NCI-H345 treated with DMSO at 0.1 percent for 48 hours (cell line): ENCODE data around the gene CTF1.

Experiments used
- DNase-seq: peaks from one replicate; lab custom pipeline; 2025; ENCODE audit not compliant: unreplicated experiment; lab: John Stamatoyannopoulos, UW

Gene CTF1

DNA sequence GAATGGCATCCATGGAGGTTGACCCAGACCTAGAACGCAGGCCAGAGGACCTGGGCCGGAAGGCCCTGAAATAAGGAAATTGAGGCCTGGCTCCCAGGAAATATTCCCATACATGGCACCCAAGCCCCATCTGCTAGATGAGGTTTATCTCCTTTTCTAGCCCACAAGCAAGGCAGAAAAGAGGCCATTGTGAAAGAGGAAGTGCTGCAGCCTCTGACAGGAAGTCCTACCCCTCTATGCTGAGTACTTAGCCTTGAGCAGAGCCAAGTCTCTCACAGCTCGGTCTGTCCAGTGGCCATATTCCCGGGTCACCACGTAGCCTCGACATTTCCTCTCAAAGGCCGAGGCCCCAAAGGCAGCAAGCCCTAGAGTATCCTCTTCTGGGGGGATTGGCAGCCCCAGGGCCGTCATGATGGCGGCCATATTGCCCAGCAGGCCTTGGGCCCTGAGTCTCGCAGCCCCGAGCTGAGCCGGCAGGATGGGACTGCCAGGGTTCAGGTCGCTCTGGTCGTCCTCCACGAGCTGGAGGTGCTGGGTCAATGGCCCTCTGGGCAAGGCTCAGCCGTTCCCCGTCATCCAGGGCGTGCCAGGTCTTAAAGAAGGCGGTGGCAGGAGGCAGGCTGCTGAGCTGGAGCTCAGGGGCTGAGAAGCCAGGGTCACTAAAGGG is 7.8 kb downstream of the CTF1 start:
- DNase-seq = no peak

DNA sequence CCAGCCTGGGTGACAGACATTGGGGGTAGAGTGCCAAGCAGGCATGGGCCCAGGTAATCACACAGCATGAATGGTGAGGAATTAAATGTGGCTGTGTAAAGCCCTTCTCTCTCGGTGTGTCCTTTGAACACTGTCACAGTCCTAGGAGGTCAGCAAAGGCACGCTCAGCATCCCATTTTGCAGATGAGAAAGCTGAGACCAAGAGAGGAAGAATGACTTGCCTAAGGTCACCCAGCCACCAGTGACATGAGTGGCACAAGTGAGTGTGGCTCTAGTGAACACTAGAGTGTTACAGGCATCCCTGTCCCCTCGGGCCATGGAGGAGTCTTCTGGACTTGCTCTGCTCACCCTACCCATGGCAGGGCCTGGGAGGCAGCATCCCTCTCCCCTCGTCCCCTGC is 10.7 kb downstream of the CTF1 start:
- DNase-seq = no peak

DNA sequence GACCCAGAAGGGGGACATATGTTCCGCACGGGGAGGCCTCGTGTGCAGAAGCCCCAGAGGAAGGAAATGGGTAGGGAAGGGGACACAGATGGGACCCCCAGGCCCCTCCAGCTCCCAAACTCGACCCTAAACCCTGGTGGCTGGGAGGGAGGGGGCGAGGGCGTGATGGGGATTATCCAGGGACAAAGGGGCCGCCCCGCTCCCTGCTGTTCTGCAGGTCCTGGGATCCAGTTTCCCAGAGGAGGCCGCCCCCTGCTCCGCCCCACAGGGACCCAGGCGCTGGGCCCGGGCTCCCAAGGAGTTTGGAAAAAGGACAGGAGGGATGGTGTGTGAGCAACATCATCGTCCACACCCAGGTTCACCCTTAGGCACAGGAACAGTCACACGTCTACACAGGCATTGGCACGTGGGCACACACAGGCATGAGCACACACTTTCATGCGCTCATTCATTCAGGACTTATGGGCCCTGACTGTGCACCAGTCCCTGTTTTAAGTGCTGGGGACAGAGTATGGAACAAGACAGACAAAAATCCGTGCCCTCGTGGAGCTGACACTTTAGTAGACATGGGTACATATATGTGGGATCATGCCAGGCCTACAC is 14.1 kb downstream of the CTF1 start:
- DNase-seq = no peak

DNA sequence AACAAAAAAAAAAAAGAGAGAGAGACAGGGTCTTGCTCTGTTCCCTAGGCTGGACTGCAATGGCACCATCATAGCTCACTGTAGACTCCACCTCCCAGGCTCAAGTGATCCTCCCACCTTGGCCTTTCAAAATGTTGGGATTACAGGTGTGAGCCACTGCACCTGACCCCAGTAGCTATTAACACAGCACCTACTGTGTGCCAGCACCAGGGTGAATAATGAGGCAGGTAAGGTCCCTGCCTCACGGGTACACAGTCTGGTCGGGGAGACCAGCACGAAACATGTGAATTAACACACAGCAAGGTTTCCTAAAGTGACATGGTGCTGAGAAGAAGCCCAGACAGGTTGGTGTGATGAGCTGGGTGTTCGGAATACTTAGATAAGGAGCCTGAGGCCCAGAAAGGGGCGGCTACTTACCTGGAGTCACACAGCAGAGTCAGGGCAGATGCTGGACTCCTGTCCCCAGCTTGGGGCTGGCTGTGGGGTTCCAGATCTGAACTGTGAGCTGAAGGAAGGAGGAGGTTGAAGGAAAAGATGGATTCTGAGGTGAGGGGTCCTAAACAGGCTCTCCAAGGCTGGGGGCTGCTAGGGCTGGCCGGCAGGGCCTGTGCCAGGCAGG is 16.5 kb downstream of the CTF1 start:
- DNase-seq = no peak

DNA sequence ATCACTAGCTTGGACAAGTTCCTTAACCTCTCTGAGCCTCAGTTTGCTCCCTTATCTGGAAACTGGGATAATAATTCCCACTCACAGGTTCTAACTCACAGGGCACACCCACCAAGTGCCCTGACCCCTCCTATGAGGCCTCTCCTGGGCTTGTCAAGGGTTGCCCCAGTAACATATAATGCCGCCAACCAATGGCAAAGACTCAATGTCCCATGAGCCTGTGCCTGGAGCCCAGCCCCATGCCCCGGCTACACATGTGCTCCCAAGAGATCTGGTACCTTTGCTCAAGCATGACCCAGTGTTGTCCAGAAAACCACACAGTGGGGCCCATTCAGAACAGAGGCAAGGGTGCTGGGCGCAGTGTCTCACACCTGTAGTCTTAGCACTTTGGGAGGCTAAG is 18.4 kb downstream of the CTF1 start:
- DNase-seq = no peak

DNA sequence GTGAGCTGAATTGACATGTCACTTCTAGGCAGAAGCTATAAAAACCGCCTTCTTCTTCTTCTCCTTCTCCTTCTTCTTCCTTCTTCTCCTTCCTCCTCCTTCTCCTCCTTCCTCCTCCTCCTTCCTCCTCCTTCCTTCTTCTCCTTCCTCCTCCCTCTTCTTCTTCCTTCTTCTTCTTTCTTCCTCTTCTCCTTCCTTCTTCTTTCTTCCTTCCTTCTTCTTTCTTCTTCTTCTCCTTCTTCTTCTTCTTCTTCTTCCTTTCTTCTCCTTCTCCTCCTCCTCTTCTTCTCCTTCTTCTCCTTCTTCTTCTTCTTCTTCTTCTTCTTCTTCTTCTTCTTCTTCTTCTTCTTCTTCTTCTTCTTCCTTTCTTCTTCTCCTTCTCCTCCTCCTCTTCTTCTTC is 22.2 kb downstream of the CTF1 start:
- DNase-seq = no peak

DNA sequence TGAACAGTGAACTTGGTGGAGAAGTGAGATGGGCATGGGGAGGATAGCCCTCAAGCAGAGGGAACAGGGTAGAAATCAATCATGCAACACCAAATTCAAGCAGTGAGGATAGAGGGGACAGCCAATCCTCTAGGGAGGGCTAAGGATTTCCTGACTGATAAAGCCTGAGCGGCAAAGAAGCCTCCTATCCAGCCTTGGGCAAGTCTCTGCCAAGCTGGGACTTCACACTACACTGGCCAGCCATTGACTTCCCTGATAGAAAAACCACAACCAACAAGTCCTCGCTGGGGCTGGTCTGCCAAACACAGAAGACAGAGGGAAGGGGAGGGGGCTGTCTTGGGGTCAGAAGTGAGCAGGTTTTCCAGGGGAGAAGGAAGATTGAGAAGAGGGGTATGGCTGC is 24.5 kb downstream of the CTF1 start:
- DNase-seq = no peak

DNA sequence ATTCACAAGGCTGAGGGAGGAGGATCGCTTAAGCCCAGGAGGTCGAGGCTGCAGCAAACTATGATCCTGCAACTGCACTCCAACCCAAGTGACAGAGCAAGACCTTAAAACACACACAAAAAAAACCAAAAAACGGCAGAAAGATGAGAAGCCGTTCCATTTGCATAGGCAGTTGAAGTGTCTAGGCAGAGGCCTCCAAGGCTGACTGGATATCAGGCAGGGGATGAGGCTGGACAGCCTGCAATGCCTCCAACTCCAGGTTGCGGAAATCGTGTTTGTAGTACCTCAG is 25.0 kb downstream of the CTF1 start:
- DNase-seq = no peak

DNA sequence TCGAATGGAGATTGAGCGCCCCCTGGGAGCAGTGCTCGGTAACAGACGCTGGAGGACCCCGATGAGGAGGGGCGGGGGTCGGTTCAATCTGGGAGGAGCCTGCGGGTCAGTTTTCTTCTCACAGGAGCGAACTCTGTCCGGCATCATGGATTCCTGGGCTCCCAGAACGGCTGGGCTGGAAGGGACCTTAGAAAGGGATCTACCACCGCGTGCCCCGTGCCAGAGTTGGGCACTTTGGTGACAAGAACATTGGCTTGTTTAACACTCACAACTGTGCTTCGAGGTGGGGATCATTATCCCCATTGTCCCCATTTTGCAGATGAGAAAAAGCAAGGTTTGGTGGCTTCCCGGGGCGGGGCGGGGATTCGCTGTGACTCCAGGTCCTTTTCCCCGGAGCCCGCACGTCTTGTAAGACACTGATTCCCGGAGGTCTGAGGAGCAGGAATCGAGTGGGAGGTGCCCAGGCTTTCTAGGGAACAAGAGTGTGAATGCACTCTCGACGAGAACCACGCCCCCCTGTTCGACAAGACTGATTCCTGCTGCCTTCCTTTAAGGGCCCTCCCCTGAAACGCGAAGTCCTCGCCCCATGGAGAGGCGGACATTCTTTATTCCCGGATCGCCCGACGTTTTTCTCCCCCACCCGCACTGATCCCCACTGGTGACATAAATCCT is 25.5 kb downstream of the CTF1 start:
- DNase-seq = peak; percentile 94

DNA sequence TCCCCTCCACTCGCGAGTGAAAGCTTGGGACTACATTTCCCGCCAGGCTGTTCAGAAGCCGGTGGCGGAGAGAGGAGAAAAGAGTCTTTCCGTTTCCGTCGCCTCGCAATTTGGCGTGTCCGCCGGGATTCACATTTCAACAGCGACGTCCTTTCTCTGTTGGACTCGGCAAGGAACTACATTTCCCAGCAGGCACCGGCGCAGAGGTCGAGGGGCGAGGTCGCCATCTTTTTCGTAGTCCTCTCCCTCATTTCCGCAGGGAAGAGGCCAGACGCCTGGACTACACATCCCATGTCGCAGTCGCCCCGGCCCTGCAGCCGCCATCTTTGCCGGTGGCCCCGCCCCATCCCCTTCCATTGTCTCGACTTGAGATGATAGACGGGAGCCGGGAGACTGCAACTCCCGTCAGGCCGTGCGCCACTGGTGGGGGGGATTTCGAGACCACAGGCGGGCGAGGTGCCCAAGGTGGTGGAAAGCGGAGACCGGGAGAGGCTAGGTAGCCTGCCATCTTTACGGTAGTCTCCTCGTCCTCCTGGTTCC is 26.1 kb downstream of the CTF1 start:
- DNase-seq = peak; percentile 99

DNA sequence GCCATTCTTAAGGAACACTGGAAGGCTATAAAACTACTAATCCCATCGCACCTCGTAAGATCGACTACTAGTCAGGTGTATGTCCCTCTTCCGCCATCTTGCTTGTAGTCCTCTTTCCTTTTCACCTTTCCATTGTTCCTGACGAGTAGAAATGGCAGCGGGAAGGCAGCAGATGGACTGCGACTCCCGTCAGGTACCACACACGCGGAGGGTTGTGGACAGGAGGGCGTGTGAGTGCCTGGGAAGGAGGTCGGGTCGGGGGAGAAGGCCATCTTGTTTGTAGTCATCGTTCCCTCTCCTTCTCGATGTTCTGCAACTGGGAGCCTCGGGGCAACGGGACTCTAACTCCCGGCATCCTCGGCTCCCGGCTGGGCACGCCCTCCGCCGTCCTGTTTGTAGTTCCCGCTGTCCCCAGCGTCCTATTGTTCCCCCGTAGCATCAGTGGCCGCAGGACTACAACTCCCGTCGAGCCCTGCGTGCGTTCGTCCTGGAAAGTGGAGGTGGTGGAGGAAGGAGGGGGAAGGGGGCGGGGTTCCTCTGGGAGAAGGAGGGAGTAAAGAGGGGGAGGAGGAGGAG is 26.6 kb downstream of the CTF1 start:
- DNase-seq = peak; percentile 99

DNA sequence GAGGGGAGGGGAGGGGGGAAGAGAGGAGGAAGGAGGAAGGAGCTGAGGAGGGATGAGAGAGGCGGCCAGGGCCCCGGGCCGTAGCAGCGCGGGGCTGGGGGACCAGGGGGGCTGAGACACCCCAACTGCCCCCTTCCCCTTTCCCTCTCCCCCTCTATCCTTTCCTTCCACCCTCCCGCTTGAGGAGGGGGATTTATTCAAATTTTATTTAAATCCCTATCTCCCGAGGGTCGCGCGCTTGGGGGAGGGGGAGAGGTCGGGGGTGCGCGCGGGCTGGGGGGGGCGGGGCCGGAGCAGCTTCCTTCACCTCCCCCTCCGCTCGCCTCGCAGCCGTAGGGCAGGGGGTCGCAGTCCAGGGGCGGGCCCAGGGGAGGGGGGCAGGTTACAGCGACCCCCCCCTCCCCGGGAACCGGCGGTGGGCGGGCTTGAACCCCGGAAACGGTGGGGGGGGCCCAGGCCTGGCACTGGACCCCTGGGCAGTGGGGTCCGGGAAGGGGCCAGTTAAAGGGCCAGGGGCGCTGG is 27.2 kb downstream of the CTF1 start, which contains the start of gene FBXL19:
FBXL19 (plus strand) TSS at position 19 of the 522 bp plus-strand sequence. CDS start 2,183 bp downstream, outside the sequence.
- no peak for DNase-seq

DNA sequence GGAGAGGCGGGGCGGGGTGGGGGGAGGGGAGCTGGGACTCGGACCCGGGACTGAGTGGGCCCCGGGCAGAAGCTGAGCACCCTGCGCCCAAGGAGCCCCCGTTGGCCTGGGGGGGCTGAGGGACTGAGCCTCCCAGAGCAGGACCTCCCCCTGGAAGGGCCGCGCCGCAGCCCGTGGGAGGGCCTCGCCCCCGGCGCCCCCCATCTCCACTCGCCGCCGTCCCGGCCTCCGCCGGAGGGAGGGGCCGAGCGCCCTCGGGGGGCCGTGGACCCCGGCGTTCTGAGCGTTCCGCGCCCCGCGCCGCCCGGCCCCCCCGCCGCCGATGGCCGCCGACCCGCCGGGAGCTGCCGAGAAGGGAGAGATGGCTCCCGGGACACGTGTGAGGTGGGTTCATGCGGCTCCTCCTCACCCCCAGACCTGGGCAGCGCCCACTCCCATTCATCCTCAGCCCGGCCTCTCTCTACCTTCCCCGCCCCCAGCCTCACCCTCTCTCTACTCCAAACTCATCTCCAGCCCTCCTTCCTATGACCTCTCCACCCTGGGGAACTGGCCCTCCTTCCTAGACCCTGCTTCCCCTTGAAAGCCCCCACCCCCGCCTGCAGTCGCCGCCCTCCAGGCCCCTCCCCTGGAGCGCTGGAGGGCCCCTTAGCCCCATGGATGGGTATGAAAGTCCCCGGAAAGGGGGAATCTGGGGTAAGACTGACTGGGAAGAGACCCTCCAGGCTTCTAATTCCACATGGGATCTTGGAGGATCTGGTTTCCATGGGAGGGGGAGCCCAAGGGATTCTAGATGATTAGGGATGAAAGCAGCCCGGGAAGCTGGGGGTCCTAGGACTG is 27.9 kb downstream of the CTF1 start:
- no peak for DNase-seq

DNA sequence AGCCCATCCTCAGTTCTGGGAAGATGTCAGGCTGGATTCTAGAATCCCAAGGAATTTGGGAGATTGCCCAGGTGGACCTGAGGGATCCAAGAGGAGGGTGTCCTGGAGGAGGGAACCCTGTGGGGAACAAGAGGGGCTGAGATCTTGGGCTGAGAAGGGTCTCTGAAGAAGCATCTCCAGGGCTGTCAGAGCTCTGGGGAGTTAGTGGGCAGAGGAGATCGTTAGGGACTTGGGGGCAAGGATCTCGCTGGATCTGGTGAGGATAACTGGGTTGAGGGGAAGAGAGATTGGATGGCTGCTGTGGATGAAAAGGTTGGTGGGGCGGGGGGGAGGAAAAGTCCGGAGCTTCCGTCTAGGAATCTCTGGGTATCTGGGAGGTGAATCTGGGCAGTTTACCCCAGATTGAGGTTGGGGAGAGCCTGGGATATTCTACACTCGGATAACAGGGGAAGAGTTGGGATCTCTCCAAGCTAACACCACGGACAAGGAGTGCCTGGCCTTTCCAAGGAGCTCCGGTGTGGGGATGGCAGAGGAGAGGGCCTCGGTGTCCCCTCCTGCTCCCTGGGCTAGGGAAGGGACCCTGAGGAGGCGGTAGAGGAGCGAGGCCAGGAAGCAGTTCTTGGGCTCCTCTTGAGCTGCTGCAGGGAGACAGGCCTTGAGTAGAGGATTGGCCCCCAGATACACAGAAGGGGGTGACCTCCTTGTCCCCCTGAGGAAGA is 28.7 kb downstream of the CTF1 start:
- no peak for DNase-seq

DNA sequence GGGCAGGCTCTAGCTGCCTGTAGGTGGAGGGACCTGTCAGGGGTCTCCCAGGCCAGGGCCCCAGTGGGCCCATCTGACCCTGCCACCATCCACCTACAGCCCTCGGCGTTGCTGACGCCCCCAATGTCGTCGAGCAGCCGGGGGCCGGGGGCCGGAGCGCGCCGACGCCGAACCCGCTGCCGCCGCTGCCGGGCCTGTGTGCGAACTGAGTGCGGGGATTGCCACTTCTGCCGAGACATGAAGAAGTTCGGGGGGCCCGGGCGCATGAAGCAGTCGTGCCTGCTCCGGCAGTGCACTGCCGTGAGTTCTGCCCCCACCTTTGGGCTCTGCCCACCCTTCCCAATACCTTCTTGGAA is 29.2 kb downstream of the CTF1 start:
- DNase-seq = no peak

DNA sequence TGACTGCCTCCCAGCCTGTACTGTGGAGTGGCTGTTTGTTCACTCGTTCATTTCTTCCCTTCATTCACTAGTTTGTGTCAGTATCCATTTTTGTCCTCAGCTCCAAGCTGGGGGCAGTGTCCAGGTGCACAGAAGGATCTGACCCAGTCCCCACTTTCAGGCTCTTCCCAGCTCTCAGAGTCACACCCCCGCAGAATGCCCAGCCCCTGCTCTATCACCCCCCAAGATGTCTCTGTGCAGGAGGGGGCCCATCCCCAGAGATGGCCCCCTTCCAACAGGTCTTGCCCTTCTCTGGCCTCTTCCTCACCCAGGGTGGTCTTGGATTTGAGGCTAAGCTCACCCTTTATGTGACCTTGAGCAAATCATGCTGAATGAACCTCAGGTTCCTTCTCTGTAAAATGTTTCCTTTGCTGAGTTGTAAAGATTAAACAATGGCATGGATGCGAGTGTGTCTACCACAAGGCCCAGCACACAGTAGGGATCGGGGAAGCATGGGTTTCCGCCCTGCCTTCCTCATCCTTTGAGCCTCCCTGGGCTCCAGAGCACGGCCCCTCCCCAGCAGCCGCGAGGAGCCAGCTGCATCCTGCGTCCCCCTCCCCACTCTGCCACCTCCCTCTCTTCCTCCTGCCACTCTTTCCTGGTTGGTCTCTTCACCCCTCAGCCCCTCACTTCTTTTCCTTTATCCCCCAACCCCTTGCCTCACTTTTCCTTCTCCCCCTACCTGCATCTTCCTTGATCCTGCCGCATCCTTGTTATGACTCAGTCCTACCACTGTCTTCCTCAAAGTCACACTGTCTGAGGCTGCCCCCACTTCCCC is 29.8 kb downstream of the CTF1 start:
- DNase-seq = no peak

DNA sequence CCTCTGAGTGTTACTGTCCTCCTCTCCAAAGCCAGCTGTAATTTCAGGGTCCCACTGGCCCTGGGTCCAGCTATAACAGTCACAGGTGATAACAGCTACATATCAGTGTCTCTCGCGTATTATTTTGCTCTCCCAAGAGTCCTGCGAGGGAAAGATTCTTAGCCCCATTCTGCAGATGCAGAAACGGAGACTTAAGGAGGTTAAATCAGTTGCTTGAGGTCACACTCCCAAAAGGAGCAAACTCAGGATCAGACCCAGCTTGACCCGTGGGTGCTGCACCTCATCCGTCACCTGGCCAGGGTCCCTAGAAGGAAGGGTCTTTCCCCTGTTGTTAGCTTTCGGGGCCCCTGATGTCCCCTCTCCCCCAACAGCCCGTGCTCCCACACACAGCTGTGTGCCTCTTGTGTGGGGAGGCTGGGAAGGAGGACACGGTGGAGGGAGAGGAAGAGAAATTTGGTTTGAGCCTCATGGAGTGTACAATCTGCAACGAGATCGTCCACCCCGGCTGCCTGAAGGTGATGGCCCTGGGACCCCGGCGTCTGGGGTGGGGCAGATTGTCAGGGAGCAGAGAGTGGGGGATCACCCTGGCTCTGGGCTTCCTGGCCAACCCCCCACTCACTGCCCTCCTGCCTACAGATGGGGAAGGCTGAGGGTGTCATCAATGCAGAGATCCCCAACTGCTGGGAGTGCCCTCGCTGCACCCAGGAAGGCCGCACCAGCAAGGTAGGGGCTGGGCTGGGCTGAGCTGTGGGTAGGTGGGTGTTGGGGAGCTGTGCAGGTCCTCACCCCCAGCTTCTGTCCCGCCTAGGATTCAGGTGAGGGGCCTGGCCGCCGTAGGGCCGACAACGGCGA is 30.7 kb downstream of the CTF1 start:
- DNase-seq = no peak

DNA sequence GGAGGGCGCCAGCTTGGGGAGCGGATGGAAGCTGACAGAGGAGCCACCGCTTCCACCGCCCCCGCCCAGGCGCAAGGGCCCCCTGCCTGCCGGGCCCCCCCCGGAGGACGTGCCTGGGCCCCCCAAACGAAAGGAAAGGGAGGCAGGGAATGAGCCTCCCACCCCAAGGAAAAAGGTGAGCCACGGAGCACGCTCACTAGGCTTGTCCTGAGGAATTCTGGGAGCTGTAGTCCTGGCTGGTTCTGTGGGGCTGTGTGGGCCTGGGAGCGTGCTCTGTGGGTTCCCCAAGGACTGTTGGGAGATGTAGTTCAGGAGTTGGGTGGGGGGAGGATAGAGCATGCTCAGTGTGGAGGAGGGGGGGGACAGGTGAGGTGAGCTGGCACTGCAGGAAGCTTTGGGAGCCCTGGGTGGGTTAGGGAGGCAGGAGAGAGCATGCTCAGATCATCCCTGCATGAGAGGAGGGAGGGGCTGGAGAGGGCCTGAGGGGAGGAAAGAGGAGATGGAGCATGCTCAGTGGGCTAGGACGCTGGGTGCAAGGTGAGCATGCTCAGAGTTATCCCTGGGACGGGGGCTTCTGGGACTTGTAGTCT is 31.5 kb downstream of the CTF1 start:
- DNase-seq = peak; percentile 97
